ENCODE measurements around the gene ICAM1. TPM values are rescaled to one million over a fixed set of nuclear protein-coding genes. Genes with fewer than 3 reads are reported as not detected.
A peak's percentile ranks its signal among the peaks of the same experiment; 100 is the strongest.

Gene ICAM1
- total and polyA plus RNA-seq, 2 donors (not counting 1 experiment from before 2014, with no cell fraction given), result 8.9 to 15.2 TPM

- Histone ChIP-seq H2AFZ (ENCODE audit: low read length) (no peak overlapping the region), H3K9me3 (ENCODE audit: control insufficient read depth, insufficient read depth, low read depth, low read length) (no peaks in the 10 kb centered on the region), H3K9ac (ENCODE audit: insufficient read depth, low read length) (peak overlapping the region; percentile 98), H4K20me1 (ENCODE audit: control insufficient read depth, extremely low read depth, insufficient read depth, low read length) (no peaks in the 10 kb centered on the region), H3K27ac (ENCODE audit: insufficient read depth, low read length) (peak overlapping the region; percentile 94), H3K36me3 (ENCODE audit: control insufficient read depth, insufficient read depth, low read length) (no peaks in the 10 kb centered on the region), H3K27me3 (ENCODE audit: control insufficient read depth, insufficient read depth, low read length) (no peaks in the 10 kb centered on the region), H3K4me2 (ENCODE audit: extremely low read depth, insufficient read depth, low read length) (peak overlapping the region; percentile 79), H3K4me1 (ENCODE audit: control insufficient read depth, extremely low read depth, insufficient read depth, low read length) (peaks cover 16% of the 10 kb centered on the region), H3K4me3 (replicated peaks in 1 of 4; ENCODE audit: control extremely low read depth in 1 of 4, insufficient read depth in 1 of 4, low read depth in 3 of 4, low read length in 4 of 4) (peak overlapping the region; percentile 65 to 86 (median 77)), H3K79me2 (ENCODE audit: control insufficient read depth, insufficient read depth, low read length) (peaks cover 24% of the 10 kb centered on the region)
- peak; percentile 54 to 66 for DNase-seq (ENCODE audit: low read depth in 2 of 2)
- TF ChIP-seq EZH2 (IDR thresholded peaks at IDR 0.05; ENCODE audit: low read length, missing control alignments), result no peak
- peak; percentile 8 to 11 for TF ChIP-seq CTCF (conservative IDR thresholded peaks at IDR 0.05 in 1 of 2, IDR thresholded peaks at IDR 0.05 in 1 of 2; ENCODE audit: low read depth in 1 of 2, low read length in 2 of 2)
These were observed 40.6 kb upstream of the ICAM1 start for GRCh38 chr19:10230173-10230860.

- Histone ChIP-seq H3K27ac (ENCODE audit: insufficient read depth, low read length) (peak within 1 kb of the TSS; percentile 94), H3K9me3 (ENCODE audit: control insufficient read depth, insufficient read depth, low read depth, low read length) (no peaks in the 10 kb centered on the region)
- DNase-seq (ENCODE audit: low read depth in 2 of 2), result peak; percentile 60 to 88
These were observed 39.9 kb upstream of the ICAM1 start, which contains the start of gene S1PR2 for GRCh38 chr19:10230861-10231611. TSS of gene S1PR2 (minus strand) at chr19:10231331. CDS start at chr19:10224905, 6,426 bp downstream.

More at GRCh38 chr19:10230861-10231611, 39.9 kb upstream of the ICAM1 start, which contains the start of gene S1PR2:
- H4K20me1 ChIP-seq (ENCODE audit: control insufficient read depth, extremely low read depth, insufficient read depth, low read length), result no peaks in the 10 kb centered on the region
- no peaks in the 10 kb centered on the region for H3K36me3 ChIP-seq (ENCODE audit: control insufficient read depth, insufficient read depth, low read length)
- H3K4me2 ChIP-seq (ENCODE audit: extremely low read depth, insufficient read depth, low read length), result peak within 1 kb of the TSS; percentile 79
- H3K79me2 ChIP-seq (ENCODE audit: control insufficient read depth, insufficient read depth, low read length), result peaks cover 24% of the 10 kb centered on the region
- TF ChIP-seq EZH2 (IDR thresholded peaks at IDR 0.05; ENCODE audit: low read length, missing control alignments) (no peak), CTCF (conservative IDR thresholded peaks at IDR 0.05 in 1 of 2, IDR thresholded peaks at IDR 0.05 in 1 of 2; ENCODE audit: low read depth in 1 of 2, low read length in 2 of 2) (no peak)
- H3K9ac ChIP-seq (ENCODE audit: insufficient read depth, low read length), result peak within 1 kb of the TSS; percentile 98
- peak within 1 kb of the TSS; percentile 65 to 86 (median 77) for H3K4me3 ChIP-seq (replicated peaks in 1 of 4; ENCODE audit: control extremely low read depth in 1 of 4, insufficient read depth in 1 of 4, low read depth in 3 of 4, low read length in 4 of 4)
- no peaks in the 10 kb centered on the region for H3K27me3 ChIP-seq (ENCODE audit: control insufficient read depth, insufficient read depth, low read length)
- H3K4me1 ChIP-seq (ENCODE audit: control insufficient read depth, extremely low read depth, insufficient read depth, low read length), result peaks cover 19% of the 10 kb centered on the region
- H2AFZ ChIP-seq (ENCODE audit: low read length), result no peak within 1 kb of the TSS

Measured in fibroblast of lung (primary cell).